T-helper 1 cell treated with Interleukin-12 subunit alpha and Interleukin-12 subunit beta and Interleukin-4 antibody, amounts not matched to agents 30 ng/mL and 1 ng/mL, for 36 hours (primary cell): ENCODE measurements around the gene PRX. TPM values are rescaled to one million over a fixed set of nuclear protein-coding genes. Genes with fewer than 3 reads are reported as not detected.
"Not testable (repeated sequence)": the region's sequence is repeated elsewhere in the genome, so short reads cannot be mapped to it uniquely, and the experiment has no call there.

Experiments used
- intact Hi-C: fragments of 100-400 bp; cut with micrococcal nuclease; formaldehyde crosslinking; loops from one replicate; pipeline ENCODE4 v1.15.1; 2024
- total RNA-seq: library from RNA; stranded (reverse); gene quantifications from 2 replicates; pipeline ENCODE4 v1.2.3, GENCODE V29; 2022

PRX gene
- total RNA-seq, 1 donor from 2014 or later: 0.66 TPM

GRCh38 chr19:40393894-40394815 is 19.0 kb downstream of the PRX start:
- intact Hi-C loops: no loop called here

DNA sequence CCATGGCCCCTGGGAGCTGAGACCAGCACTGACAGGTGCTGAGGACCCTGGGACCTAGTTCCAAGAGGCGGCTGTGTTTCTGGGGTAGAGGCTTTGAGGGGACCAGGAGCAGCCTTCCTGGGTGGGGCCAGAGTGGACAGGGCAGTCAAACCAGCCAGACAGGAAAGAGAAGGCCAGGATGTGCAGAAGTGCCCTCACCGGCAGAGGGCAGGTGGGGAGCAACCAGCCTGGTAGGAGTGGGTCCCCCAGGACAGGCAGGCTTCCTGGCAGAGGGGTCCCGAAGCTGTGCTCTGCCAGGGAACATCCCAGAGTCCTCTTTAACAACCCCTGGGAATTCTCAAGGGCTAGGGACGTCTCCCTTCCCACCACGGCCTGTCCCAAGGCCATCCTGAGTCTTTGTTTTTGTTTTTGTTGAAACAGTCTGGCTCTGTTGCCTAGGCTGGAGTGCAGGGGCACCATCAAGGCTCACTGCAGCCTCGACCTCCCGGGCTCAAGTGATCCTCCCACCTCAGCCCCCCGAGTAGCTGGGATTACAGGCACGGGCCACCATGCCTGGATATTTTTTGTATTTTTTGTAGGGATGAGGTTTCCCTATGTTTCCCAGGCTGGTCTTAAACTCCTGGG is 20.2 kb downstream of the PRX start:
- intact Hi-C loops: no loop called here

- intact Hi-C loops: no loop called here
Observed at GRCh38 chr19:40392123-40392522, 21.1 kb downstream of the PRX start.

DNA sequence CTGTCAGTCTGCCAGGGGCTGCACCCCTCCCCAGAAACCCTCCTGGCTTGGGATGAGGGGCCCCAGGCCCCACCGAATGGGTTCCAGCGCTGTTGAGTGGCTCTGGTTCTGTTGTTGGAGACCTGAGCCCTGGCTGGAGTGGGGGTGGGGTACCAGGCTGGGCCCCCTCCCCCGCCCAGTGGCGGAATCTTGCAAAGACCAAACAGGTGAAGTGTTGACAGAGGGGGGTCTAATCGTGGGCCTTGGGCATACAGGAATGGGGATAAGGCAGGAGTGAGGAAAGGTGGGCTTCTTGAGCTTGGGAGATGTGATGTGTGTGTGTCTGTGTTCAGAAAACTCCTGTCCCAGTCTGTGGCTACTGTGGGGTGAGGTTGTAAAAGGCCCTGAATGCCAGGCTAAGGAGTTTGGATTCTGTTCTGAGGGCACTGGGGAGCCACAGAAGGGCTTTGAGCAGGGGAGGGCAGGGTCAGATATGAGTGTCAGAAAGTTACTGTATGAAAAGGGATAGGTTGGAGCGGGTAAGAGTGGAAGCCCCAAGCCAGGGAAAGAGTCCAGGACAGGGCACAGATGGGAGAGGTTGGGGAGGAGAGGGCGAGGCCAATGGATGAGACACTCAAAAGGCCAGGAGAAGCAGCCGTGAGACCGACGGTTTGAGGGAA is 23.0 kb downstream of the PRX start, which contains the start of gene HIPK4:
Gene HIPK4, minus strand, starts transcription at position 98 of the 659 bp plus-strand sequence. CDS start 279 bp downstream, outside the sequence.
- intact Hi-C loops: no loop called here

- intact Hi-C loops: no loop called here
Observed at GRCh38 chr19:40389404-40390083, 23.6 kb downstream of the PRX start.

DNA sequence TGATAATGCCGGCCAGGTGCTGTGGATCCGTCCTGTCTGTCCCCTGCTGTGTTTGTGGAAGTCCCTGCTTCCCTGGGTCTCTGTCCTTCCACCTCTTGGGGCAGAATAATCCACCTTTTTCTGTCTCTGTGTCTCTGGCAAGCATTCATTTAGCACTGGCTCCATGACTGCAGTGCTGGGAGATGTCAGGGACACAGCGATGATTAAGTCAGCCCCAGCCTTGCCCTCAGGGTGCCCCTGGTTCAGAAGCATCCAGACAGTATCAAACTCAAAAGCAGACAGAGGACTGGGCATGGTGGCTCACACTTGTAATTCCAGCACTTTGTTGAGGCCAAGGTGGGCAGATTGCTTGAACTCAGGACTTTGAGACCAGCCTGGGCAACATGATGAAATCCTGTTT is 24.7 kb downstream of the PRX start:
- intact Hi-C loops: no loop called here

DNA sequence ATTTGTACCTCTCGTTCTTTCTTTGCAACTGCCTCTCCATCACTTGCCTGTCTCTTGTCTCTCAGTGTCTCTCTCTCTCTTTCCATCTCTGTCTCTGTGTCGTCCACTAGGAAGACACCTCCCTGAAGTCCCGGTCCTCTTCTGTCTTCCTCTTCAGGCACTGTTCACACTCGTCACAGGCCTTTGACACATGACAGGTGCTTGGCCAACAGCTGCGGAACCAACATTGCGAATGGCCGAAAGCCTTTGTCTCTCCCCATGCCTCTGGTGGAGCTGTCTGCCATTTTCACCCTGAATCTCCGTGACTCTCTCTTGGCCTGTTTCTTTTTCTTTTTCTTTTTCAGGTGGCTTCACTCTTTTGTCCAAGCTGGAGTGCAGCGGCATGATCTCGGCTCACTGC is 26.0 kb downstream of the PRX start:
- intact Hi-C loops: no loop called here

GRCh38 chr19:40383668-40384248 is 29.4 kb downstream of the PRX start:
- intact Hi-C loops: no loop called here

- intact Hi-C loops: no loop called here
Observed at GRCh38 chr19:40381321-40381720, 31.9 kb downstream of the PRX start.

- intact Hi-C loops: no loop called here
Observed at GRCh38 chr19:40380199-40381037, 32.8 kb downstream of the PRX start.

DNA sequence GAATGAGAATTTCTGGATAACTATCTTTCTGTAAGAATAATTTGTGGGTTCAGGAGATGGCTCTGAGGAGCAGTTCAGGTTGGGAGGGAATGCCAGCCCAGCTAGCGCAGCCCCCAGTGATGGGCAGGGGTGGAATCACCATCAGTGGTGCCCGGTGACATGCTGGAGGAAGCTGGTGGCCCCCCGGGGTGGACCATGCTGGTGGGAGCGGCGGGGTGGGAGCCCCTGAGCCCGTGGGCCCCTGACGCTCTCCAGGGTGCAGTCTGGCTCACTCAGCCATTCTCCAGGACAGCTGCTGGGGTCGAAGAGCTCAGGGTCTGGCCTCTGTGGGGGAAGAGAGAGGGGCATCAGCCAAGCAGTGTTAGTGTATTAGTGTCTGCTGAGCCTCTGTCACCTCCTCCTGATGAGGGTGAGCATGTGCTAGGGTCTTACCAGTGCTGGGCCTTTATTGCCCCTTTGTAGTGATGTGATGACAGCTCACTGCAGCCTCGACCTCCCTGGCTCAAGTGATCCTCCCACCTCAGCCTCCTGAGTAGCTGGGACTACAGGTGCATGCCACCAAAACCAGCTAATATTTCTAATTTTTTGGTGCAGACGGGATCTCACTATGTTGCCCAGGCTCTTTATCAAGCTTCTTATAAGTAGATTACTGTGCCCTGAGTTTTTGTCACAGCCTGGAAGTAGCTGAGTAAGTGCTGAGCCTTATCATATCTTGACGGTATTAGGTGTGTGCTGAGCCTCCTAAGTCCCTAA is 33.6 kb downstream of the PRX start:
- intact Hi-C loops: no loop called here

- intact Hi-C loops: no loop called here
Observed at GRCh38 chr19:40378509-40378908, 34.7 kb downstream of the PRX start.

DNA sequence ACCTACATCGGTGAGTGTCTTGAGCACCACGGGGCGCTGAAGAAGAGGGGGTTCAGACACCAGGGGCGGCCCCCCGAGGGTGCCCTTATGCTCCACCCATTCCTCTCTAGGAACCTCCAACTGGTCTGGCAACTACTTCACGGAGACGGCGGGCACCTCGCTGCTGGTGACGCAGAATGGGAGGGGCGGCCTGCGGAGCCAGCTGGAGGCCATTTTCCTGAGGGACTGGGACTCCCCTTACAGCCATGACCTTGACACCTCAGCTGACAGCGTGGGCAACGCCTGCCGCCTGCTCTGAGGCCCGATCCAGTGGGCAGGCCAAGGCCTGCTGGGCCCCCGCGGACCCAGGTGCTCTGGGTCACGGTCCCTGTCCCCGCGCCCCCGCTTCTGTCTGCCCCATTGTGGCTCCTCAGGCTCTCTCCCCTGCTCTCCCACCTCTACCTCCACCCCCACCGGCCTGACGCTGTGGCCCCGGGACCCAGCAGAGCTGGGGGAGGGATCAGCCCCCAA is 35.2 kb downstream of the PRX start:
- intact Hi-C loops: no loop called here

- intact Hi-C loops: no loop called here
Observed at GRCh38 chr19:40376286-40376862, 36.8 kb downstream of the PRX start.

GRCh38 chr19:40374084-40374483 is 39.1 kb downstream of the PRX start:
- intact Hi-C loops: no loop called here

GRCh38 chr19:40371802-40372122 is 41.4 kb downstream of the PRX start:
- intact Hi-C loops: no loop called here

DNA sequence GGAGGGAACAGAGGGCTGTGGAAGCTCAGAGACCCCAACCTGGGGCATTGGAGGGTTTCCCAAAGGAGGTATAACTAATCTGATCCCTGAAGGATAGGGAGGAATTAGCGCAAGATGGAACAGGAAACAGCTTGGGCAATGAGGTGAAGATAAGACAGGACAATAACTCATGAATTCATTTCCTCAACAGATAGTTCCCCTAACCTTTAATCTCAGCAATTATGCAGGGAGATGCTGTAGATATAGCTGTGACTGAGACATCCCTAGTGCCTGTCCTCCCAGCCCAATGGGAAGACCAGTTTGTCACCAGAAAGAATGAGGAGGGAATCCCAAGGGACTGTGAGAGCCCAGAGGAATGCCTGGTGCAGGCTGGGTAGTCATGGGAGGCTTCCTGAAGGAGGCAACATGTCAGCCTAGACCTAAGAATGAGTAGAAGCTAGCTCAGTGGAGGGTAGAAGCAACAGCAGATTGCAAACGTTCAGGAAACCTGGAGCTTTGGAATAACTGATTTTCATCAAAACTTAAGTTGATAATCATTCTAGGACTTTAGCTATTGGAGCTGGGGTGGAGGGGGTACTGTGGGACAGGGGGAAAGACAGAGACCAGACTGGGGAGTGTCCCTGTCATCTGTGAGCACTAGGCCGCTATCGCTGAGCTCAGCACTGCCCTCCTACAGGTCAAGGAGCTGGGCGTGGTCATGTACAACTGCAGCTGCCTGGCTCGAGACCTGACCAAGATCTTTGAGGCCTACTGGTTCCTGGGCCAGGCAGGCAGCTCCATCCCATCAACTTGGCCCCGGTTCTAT is 42.0 kb downstream of the PRX start:
- intact Hi-C loops: no loop called here

GRCh38 chr19:40370253-40370652 is 42.9 kb downstream of the PRX start:
- intact Hi-C loops: not testable (repeated sequence)
